Stimulated activated naive B cell treated with anti-CD40 and anti-IgM and Interleukin-4, amounts not matched to agents 10 μg/mL and 1 μg/mL and 100 μg/mL, for 72 hours (primary cell): Measurements from ENCODE around the gene FHIT.
"Not testable (repeated sequence)": the region's sequence is repeated elsewhere in the genome, so short reads cannot be mapped to it uniquely, and the experiment has no call there.

Experiments
- ATAC-seq, 2 donors: fragments of 150-1000 bp; cut with Tn5 transposase; replicated peaks; 2 replicates each; pipeline ENCODE4 v1.10.0; 2021; ENCODE audit warnings: moderate library complexity in 1 of 2
- DNase-seq: peaks from one replicate; pipeline ENCODE4 v3.0.0; 2021
- H3K27ac Mint-ChIP-seq: one replicate; pipeline ENCODE4 v1.8.0; 2022; ENCODE audit warnings: mild to moderate bottlenecking, mixed read lengths
- H3K27me3 Mint-ChIP-seq, 2 donors: one replicate each; pipeline ENCODE4 v1.8.0; 2022; ENCODE audit warnings: mixed read lengths in 2 of 2
- H3K36me3 Mint-ChIP-seq, 2 donors: one replicate each; pipeline ENCODE4 v1.8.0; 2022; ENCODE audit warnings: mixed read lengths in 2 of 2, mild to moderate bottlenecking in 1 of 2
- H3K4me1 Mint-ChIP-seq, 2 donors: one replicate each; pipeline ENCODE4 v1.8.0; 2022; ENCODE audit warnings: mixed read lengths in 2 of 2, mild to moderate bottlenecking in 1 of 2
- H3K4me3 Mint-ChIP-seq, 2 donors: one replicate each; pipeline ENCODE4 v1.8.0; 2022; ENCODE audit warnings: mild to moderate bottlenecking in 2 of 2, mixed read lengths in 2 of 2, moderate library complexity in 1 of 2
- H3K9me3 Mint-ChIP-seq, 2 donors: one replicate each; pipeline ENCODE4 v1.8.0; 2022; ENCODE audit warnings: mixed read lengths in 2 of 2, mild to moderate bottlenecking in 1 of 2

The FHIT gene

GRCh38 chr3:60890226-60890625 lies 361.0 kb downstream of the FHIT start:
- H3K4me1 Mint-ChIP-seq = no peaks in the 10 kb centered on the region
- ATAC-seq (no peak), DNase-seq (no peak)
- H3K9me3 Mint-ChIP-seq = no peaks in the 10 kb centered on the region
- H3K27ac Mint-ChIP-seq = no peak overlapping the region
- no peaks in the 10 kb centered on the region for H3K36me3 Mint-ChIP-seq
- no peak overlapping the region for H3K4me3 Mint-ChIP-seq
- no peaks in the 10 kb centered on the region for H3K27me3 Mint-ChIP-seq

- not testable (repeated sequence) for H3K27me3 Mint-ChIP-seq, H3K4me3 Mint-ChIP-seq, DNase-seq, H3K27ac Mint-ChIP-seq, H3K36me3 Mint-ChIP-seq, H3K9me3 Mint-ChIP-seq, H3K4me1 Mint-ChIP-seq, ATAC-seq
Measured at GRCh38 chr3:60888952-60889351, 362.3 kb downstream of the FHIT start.

DNA sequence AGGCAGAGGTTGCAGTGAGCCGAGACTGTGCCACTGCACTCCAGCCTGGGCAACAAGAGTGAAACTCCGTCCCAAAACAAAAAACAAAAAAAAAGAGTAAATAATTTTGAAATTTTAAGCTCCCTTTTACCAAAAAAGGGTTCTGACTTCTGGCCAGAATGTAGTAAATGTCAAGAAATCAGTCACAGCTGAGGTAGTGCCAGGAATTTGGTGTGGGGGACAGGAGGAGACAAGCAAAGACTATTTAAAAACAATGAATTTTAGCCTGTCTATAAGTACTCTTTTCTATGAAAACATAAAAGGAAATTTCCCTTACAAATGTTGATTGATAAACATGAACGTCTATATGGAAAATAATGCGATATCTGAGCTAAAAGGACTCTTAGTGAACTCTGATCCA lies 363.7 kb downstream of the FHIT start:
- DNase-seq (no peak), ATAC-seq (no peak)
- Mint-ChIP-seq H3K4me3 (no peak overlapping the region), H3K27me3 (no peaks in the 10 kb centered on the region), H3K36me3 (peaks cover 0 to 5% of the 10 kb centered on the region in 2 donors), H3K4me1 (no peaks in the 10 kb centered on the region), H3K9me3 (peaks cover 3 to 6% of the 10 kb centered on the region in 2 donors), H3K27ac (no peak overlapping the region)

DNA sequence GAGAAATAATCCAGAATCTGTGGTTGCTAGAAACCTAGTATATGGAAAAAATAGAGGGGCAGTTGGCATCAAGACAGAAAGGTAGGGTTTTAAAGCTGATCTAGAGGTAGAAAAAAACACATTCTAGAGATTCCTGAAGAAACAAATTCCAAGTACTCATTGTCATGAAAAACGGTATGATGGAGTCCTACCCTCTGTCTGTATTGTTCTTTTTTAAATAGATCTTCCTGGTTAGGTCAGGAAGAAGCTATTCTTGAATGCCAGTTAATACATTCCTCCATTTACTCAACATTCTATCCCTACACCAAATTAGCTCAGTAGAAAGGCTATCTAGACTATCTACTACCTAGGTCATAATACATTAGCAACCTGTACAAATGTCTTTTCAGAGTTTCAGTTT lies 364.7 kb downstream of the FHIT start:
- Mint-ChIP-seq H3K4me1 (no peaks in the 10 kb centered on the region), H3K27me3 (no peaks in the 10 kb centered on the region), H3K9me3 (peaks cover 6 to 8% of the 10 kb centered on the region in 2 donors), H3K27ac (no peak overlapping the region), H3K4me3 (no peak overlapping the region), H3K36me3 (peaks cover 3 to 5% of the 10 kb centered on the region in 2 donors)
- ATAC-seq = no peak
- DNase-seq = no peak

- DNase-seq (no peak), ATAC-seq (no peak)
- H3K4me3 Mint-ChIP-seq = no peak overlapping the region
- H3K27ac Mint-ChIP-seq = no peak overlapping the region
- H3K36me3 Mint-ChIP-seq = peaks cover 10 to 19% of the 10 kb centered on the region in 2 donors
- H3K4me1 Mint-ChIP-seq = no peaks in the 10 kb centered on the region
- peaks cover 17 to 21% of the 10 kb centered on the region in 2 donors for H3K9me3 Mint-ChIP-seq
- H3K27me3 Mint-ChIP-seq = no peaks in the 10 kb centered on the region
Measured at GRCh38 chr3:60884005-60884404, 367.2 kb downstream of the FHIT start.

- no peak for ATAC-seq
- Mint-ChIP-seq H3K36me3 (peaks cover 5 to 19% of the 10 kb centered on the region in 2 donors), H3K27ac (no peak overlapping the region), H3K9me3 (peaks cover 10 to 15% of the 10 kb centered on the region in 2 donors), H3K27me3 (no peaks in the 10 kb centered on the region), H3K4me1 (no peaks in the 10 kb centered on the region), H3K4me3 (no peak overlapping the region)
- DNase-seq = no peak
Measured at GRCh38 chr3:60877188-60877587, 374.1 kb downstream of the FHIT start.

DNA sequence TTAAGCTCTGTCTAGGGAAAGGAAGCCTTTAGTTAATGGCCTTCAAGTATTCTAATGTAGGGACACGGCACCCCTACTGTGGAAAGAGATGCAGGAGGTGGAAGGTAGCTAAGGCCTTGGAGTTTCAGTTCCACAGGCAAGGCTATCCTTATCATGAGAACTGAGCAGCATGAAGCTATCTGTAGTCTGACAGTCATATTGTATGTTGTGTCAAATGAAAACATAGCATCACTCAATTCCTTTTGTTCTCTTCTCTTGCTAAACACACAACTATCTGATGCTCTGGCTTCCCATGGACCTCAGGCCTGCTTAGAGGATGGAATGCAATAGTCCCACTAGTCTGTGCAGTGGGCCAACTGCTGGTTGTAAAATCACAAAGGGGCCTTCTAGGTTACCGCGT lies 380.9 kb downstream of the FHIT start:
- Mint-ChIP-seq H3K27me3 (no peaks in the 10 kb centered on the region), H3K4me1 (peaks cover 0 to 2% of the 10 kb centered on the region in 2 donors), H3K4me3 (no peak overlapping the region), H3K36me3 (no peaks in the 10 kb centered on the region), H3K9me3 (peaks cover 0 to 3% of the 10 kb centered on the region in 2 donors), H3K27ac (no peak overlapping the region)
- ATAC-seq = no peak
- no peak for DNase-seq

DNA sequence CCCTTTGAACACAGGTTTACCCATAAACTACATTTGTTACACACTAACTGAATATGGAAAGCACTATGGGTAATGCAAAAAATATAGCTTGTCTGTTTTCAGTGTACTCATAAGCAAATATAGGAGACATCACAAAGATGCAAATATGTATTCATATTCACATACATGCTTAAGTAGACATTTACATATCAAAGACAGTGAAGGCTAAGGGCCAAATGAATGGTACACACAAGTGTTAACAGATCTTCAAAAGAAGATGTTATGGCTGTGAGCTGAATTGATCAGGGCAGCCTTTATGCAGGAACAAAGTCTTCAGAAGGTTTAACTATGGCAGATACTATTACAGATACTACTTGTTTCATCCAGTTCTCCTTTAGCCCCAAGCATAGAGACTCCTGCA lies 384.1 kb downstream of the FHIT start:
- Mint-ChIP-seq H3K9me3 (peaks cover 0 to 5% of the 10 kb centered on the region in 2 donors), H3K4me3 (no peak overlapping the region), H3K36me3 (no peaks in the 10 kb centered on the region), H3K4me1 (peaks cover 0 to 2% of the 10 kb centered on the region in 2 donors), H3K27me3 (no peaks in the 10 kb centered on the region), H3K27ac (no peak overlapping the region)
- no peak for ATAC-seq
- no peak for DNase-seq

GRCh38 chr3:60856257-60857046 lies 394.8 kb downstream of the FHIT start:
- peaks cover 3 to 4% of the 10 kb centered on the region in 2 donors for H3K9me3 Mint-ChIP-seq
- ATAC-seq (no peak), DNase-seq (no peak)
- H3K27me3 Mint-ChIP-seq = no peaks in the 10 kb centered on the region
- H3K36me3 Mint-ChIP-seq = peaks cover 0 to 4% of the 10 kb centered on the region in 2 donors
- H3K27ac Mint-ChIP-seq = no peak overlapping the region
- no peaks in the 10 kb centered on the region for H3K4me1 Mint-ChIP-seq
- no peak overlapping the region for H3K4me3 Mint-ChIP-seq

DNA sequence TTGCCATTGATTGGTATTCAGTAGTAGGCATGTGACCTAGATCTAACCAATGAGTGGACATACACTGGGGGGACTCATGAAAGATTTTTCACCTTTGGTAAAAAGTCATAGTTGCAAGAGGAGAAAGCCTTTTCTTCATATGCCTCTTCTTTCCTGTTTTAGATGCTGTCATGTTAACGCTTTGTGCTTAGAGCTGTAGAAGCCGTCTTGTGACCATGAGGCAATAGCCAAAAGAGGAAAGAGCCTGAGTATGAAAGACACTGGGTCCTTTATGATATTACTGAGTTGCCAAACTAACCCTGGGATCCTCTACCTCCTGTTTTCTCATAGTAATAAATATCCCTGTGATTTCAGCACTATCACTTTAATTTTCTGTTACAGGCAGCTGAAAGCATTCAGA lies 396.0 kb downstream of the FHIT start:
- DNase-seq (no peak), ATAC-seq (no peak)
- Mint-ChIP-seq H3K36me3 (peaks cover 0 to 4% of the 10 kb centered on the region in 2 donors), H3K4me1 (no peaks in the 10 kb centered on the region), H3K4me3 (no peak overlapping the region), H3K9me3 (peaks cover 3 to 4% of the 10 kb centered on the region in 2 donors), H3K27ac (no peak overlapping the region), H3K27me3 (no peaks in the 10 kb centered on the region)

GRCh38 chr3:60854791-60855190 lies 396.5 kb downstream of the FHIT start:
- no peak overlapping the region for H3K4me3 Mint-ChIP-seq
- H3K4me1 Mint-ChIP-seq = no peaks in the 10 kb centered on the region
- H3K36me3 Mint-ChIP-seq = peaks cover 0 to 4% of the 10 kb centered on the region in 2 donors
- no peak overlapping the region for H3K27ac Mint-ChIP-seq
- DNase-seq (no peak), ATAC-seq (no peak)
- H3K9me3 Mint-ChIP-seq = peaks cover 3 to 4% of the 10 kb centered on the region in 2 donors
- no peaks in the 10 kb centered on the region for H3K27me3 Mint-ChIP-seq

DNA sequence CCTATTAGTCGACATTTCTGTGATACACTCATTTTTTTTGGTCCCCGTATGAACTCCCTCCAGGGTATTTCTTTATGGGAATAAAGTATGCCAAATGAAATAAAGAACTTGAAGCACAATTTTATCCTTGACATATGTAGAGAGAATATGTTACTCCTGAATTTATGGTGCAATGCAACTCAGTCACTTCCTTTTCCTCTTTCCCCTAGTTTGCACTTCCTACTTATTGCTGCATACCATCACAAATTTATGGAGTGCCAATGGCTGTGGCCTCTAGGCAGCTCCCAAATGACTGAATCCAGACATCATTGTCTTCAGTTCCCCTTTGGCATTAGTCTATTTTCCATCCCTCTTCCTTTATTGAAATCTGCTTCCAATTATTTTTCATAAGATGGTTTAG lies 403.5 kb downstream of the FHIT start:
- H3K27ac Mint-ChIP-seq = no peak overlapping the region
- H3K27me3 Mint-ChIP-seq = no peaks in the 10 kb centered on the region
- ATAC-seq = no peak

DNA sequence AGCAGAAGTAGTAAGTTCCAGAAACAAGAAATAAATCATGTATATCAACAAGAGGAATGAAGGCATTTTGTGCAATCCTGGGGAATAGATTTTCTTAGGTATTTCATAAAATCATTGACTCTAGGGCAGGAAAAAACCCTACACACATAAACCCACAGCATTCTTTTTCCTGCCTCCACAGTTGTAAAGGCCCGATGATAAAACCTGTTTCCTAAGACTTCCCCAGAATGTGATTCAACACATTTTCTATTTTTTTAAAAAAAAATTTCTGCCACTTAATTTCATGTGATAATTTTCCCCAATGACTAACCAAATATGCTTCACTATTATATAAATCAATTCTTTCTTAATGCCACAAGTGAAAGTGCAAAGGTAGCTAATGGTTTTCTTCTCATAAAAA lies 407.0 kb downstream of the FHIT start:
- no peak overlapping the region for H3K4me3 Mint-ChIP-seq
- no peaks in the 10 kb centered on the region for H3K9me3 Mint-ChIP-seq
- ATAC-seq = no peak
- no peak for DNase-seq
- H3K36me3 Mint-ChIP-seq = no peaks in the 10 kb centered on the region
- no peaks in the 10 kb centered on the region for H3K27me3 Mint-ChIP-seq
- H3K4me1 Mint-ChIP-seq = no peaks in the 10 kb centered on the region
- no peak overlapping the region for H3K27ac Mint-ChIP-seq

More for the DNA sequence above, 403.5 kb downstream of the FHIT start:
- Mint-ChIP-seq H3K4me3 (no peak overlapping the region), H3K9me3 (peaks cover 3 to 4% of the 10 kb centered on the region in 2 donors), H3K4me1 (no peaks in the 10 kb centered on the region), H3K36me3 (peaks cover 0 to 4% of the 10 kb centered on the region in 2 donors)
- no peak for DNase-seq

- H3K9me3 Mint-ChIP-seq = no peaks in the 10 kb centered on the region
- ATAC-seq (no peak), DNase-seq (no peak)
- H3K4me3 Mint-ChIP-seq = no peak overlapping the region
- no peaks in the 10 kb centered on the region for H3K27me3 Mint-ChIP-seq
- no peaks in the 10 kb centered on the region for H3K36me3 Mint-ChIP-seq
- H3K4me1 Mint-ChIP-seq = no peaks in the 10 kb centered on the region
- H3K27ac Mint-ChIP-seq = no peak overlapping the region
Measured at GRCh38 chr3:60841355-60841754, 409.9 kb downstream of the FHIT start.

DNA sequence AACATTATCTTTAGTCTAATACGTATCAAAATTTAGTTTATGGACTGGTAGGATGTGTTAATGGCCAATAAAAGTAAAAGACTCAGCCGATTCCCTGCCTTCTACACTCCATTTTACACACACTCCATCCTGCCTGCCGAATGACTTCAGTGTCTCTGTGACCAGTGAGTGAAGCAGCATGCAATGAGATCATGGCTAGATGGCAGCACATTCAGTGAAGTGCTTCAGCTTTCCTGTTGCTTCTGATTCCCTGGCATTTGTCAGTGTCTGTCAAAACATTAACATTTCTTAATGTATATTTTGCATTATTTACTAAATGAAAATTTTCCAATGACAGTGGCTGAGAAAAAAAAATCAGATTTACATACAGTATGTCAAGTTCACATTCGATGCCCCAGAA lies 412.0 kb downstream of the FHIT start:
- no peak for DNase-seq
- no peak overlapping the region for H3K4me3 Mint-ChIP-seq
- ATAC-seq = no peak
- H3K4me1 Mint-ChIP-seq = no peaks in the 10 kb centered on the region
- no peak overlapping the region for H3K27ac Mint-ChIP-seq
- H3K27me3 Mint-ChIP-seq = no peaks in the 10 kb centered on the region
- peaks cover 0 to 2% of the 10 kb centered on the region in 2 donors for H3K9me3 Mint-ChIP-seq
- H3K36me3 Mint-ChIP-seq = no peaks in the 10 kb centered on the region
